B cell (primary cell): ENCODE data around the gene LATS1. TPM values are rescaled to one million over a fixed set of nuclear protein-coding genes. Genes with fewer than 3 reads are reported as not detected.

Source experiments
- ATAC-seq: fragments of 200-7000 bp; cut with Tn5 transposase; one replicate; pipeline ENCODE4 v1.10.0; 2021; ENCODE audit warnings: low read depth, mild to moderate bottlenecking, moderate number of reproducible peaks, moderate library complexity
- CTCF ChIA-PET: fragments of 350-600 bp; sonication (Branson Sonifier 250); formaldehyde crosslinking; loops from one replicate; lab custom pipeline; 2021; ENCODE audit warnings: antibody characterized with exemption, inconsistent platforms; lab: Charles Lee
- POLR2A ChIA-PET: fragments of 350-600 bp; sonication (Branson Sonifier 250); formaldehyde crosslinking; loops from one replicate; lab custom pipeline; 2021; ENCODE audit warnings: antibody characterized with exemption; lab: Charles Lee
- DNase-seq: peaks from one replicate; pipeline ENCODE4 v3.0.0; 2013
- H2AFZ ChIP-seq: 2 replicates; pipeline ENCODE4 v1.6.1; 2012; ENCODE audit warnings: mild to moderate bottlenecking, low read depth, low read length; ENCODE audit not compliant: insufficient read depth, poor library complexity, severe bottlenecking
- H3K27ac ChIP-seq, 2 donors: 1 replicate in 1 of 2; 2 replicates in 1 of 2; pipeline ENCODE4 v1.5.1; 2012 to 2013; ENCODE audit warnings: low read length in 2 of 2, mild to moderate bottlenecking in 2 of 2, moderate library complexity in 1 of 2
- H3K27me3 ChIP-seq, 4 experiments: fragments of 200-600 bp in 1 of 4; sonication (generic) in 1 of 4; replicated peaks in 1 of 4; 1 replicate in 2 of 4; 2 replicates in 2 of 4; pipeline versions ENCODE4 v1.6.1 to v1.7.0; 2013 to 2016; ENCODE audit warnings: low read length in 3 of 4, mild to moderate bottlenecking in 2 of 4, mixed read lengths in 1 of 4, moderate library complexity in 1 of 4; ENCODE audit not compliant: insufficient read depth in 4 of 4, control insufficient read depth in 3 of 4; ENCODE audit errors: control extremely low read depth in 1 of 4
- H3K36me3 ChIP-seq, 2 experiments: replicated peaks in 1 of 2; 1 replicate in 1 of 2; 2 replicates in 1 of 2; pipeline versions ENCODE4 v1.6.1 to v1.7.1; 2013; ENCODE audit warnings: low read length in 1 of 2; ENCODE audit not compliant: insufficient read depth in 2 of 2, control insufficient read depth in 1 of 2; ENCODE audit errors: control extremely low read depth in 1 of 2, extremely low read depth in 1 of 2
- H3K4me1 ChIP-seq, 2 donors: fragments of 200-600 bp in 1 of 2; sonication (generic) in 1 of 2; 1 replicate in 1 of 2; 2 replicates in 1 of 2; pipeline versions ENCODE4 v1.5.1 to v1.6.1; 2013 to 2017; ENCODE audit warnings: low read length in 2 of 2; ENCODE audit not compliant: control insufficient read depth in 2 of 2, insufficient read depth in 2 of 2
- H3K4me2 ChIP-seq: replicated peaks from 2 replicates; pipeline ENCODE3; 2012; ENCODE audit warnings: mild to moderate bottlenecking, low read depth, low read length; ENCODE audit not compliant: poor library complexity, severe bottlenecking
- H3K4me3 ChIP-seq, 5 experiments: fragments of 200-600 bp in 1 of 5; sonication (generic) in 1 of 5; 1 replicate in 3 of 5; 2 replicates in 2 of 5; pipeline versions ENCODE4 v1.5.1 to v1.7.0; 2011 to 2016; ENCODE audit warnings: low read length in 4 of 5, mild to moderate bottlenecking in 4 of 5, low read depth in 2 of 5, control low read depth in 1 of 5, moderate library complexity in 1 of 5; ENCODE audit not compliant: insufficient read depth in 1 of 5; ENCODE audit errors: control extremely low read depth in 1 of 5, extremely low read depth in 1 of 5
- H3K79me2 ChIP-seq: fragments of 200-600 bp; sonication (generic); one replicate; pipeline ENCODE4 v1.6.0; 2016; ENCODE audit warnings: low read length; ENCODE audit not compliant: control insufficient read depth, insufficient read depth
- H3K9ac ChIP-seq: fragments of 200-600 bp; sonication (generic); 2 replicates; pipeline ENCODE4 v1.6.1; 2017; ENCODE audit warnings: mild to moderate bottlenecking, low read length, moderate library complexity
- H3K9me3 ChIP-seq, 3 donors: one replicate each; pipeline versions ENCODE4 v1.6.1 to v1.7.1; 2013; ENCODE audit warnings: low read length in 2 of 3; ENCODE audit not compliant: control insufficient read depth in 2 of 3, insufficient read depth in 1 of 3; ENCODE audit errors: control extremely low read depth in 1 of 3
- H4K20me1 ChIP-seq: 2 replicates; pipeline ENCODE4 v1.6.0; 2012; ENCODE audit warnings: mild to moderate bottlenecking, low read length; ENCODE audit not compliant: insufficient read depth, control insufficient read depth, poor library complexity, severe bottlenecking
- H3K27ac Mint-ChIP-seq: one replicate; pipeline ENCODE4 v1.8.0; 2021; ENCODE audit warnings: mixed read lengths
- H3K27me3 Mint-ChIP-seq: one replicate; pipeline ENCODE4 v1.8.0; 2021; ENCODE audit warnings: mixed read lengths
- H3K4me1 Mint-ChIP-seq: one replicate; pipeline ENCODE4 v1.8.0; 2021; ENCODE audit warnings: mixed read lengths
- H3K4me3 Mint-ChIP-seq: one replicate; pipeline ENCODE4 v1.8.0; 2021; ENCODE audit warnings: mixed read lengths
- H3K9me3 Mint-ChIP-seq: one replicate; pipeline ENCODE4 v1.8.0; 2022; ENCODE audit warnings: mixed read lengths; ENCODE audit not compliant: insufficient read depth
- CTCF ChIP-seq: fragments of 200-600 bp; IDR thresholded peaks from one replicate; pipeline ENCODE4 v1.8.0; 2022; ENCODE audit warnings: antibody characterized with exemption, mild to moderate bottlenecking
- EZH2 ChIP-seq: IDR thresholded peaks from 2 replicates; pipeline ENCODE4 v1.6.1; 2012; ENCODE audit warnings: borderline replicate concordance, low read depth, mild to moderate bottlenecking, moderate library complexity, low read length; ENCODE audit not compliant: insufficient read depth, poor library complexity, severe bottlenecking
- WGBS: methylation state at CpG from one replicate; pipeline ENCODE4 v1.1.5; 2013; ENCODE audit warnings: missing lambda C conversion rate; ENCODE audit not compliant: insufficient coverage; 5-methylcytosine and 5-hydroxymethylcytosine counted together
- intact Hi-C: fragments of 100-400 bp; cut with micrococcal nuclease; formaldehyde crosslinking; loops from one replicate; pipeline ENCODE4 v1.10.0; 2022
- polyA plus RNA-seq: library from polyadenylated mRNA; depleted of rRNA; stranded (reverse); fragments of >200 nt; gene quantifications from 2 replicates; pipeline ENCODE4 v1.2.3, GENCODE V29; 2012
- total RNA-seq, 2 donors: library from RNA; stranded (reverse); fragments of 120-200 nt in 1 of 2; gene quantifications; 1 replicate in 1 of 2; 2 replicates in 1 of 2; pipeline versions ENCODE4 v1.2.3 to v1.2.4, GENCODE V29; 2013 to 2022

Gene LATS1
- total and polyA plus RNA-seq, 2 donors (not counting 1 experiment from before 2014, with no cell fraction given), result 11.6 to 48.0 TPM

DNA sequence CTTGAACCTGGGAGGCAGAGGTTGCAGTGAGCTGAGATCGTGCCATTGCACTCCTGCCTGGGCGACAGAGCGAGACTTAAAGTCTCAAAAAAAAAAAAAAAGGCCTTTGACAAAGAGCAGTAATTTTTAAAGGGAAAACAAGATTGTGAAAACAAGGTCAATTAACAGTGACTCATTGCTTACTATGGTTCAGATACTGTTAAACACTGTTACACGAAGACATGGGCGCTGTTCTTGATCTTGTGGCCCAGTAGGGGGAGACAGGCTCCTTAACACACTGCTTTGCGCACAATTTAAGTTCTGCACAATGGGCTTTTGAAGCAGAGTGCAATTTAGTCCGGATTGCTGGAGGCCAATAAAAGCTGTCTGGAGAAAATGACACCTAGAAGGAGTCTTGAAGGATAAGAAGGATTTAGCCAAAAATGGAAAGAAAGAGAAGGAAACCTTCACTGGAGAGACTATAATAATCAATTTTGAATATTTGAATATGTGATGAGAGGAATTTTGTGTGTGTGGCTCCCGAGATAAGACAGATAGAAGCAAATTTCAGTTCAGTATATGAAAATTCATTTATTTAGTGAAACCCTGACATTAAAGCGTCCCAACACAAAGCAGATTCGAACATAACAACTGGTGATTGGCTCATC, 6.0 kb upstream of the LATS1 start:
- no peak overlapping the region for H3K27ac Mint-ChIP-seq
- Histone ChIP-seq H3K27me3 (no peaks in the 10 kb centered on the region), H4K20me1 (no peaks in the 10 kb centered on the region), H3K36me3 (peaks cover 5 to 21% of the 10 kb centered on the region in 2 experiments), H3K9me3 (no peaks in the 10 kb centered on the region), H3K4me3 (no peak overlapping the region), H2AFZ (no peak overlapping the region), H3K9ac (no peak overlapping the region), H3K4me2 (no peak overlapping the region), H3K4me1 (peaks cover 8 to 10% of the 10 kb centered on the region in 2 donors), H3K27ac (no peak overlapping the region), H3K79me2 (no peaks in the 10 kb centered on the region)
- H3K4me1 Mint-ChIP-seq, result peaks cover 8% of the 10 kb centered on the region
- intact Hi-C loops, result loop anchor here (1.0 kb wide), 1 partner anchor 202 kb away; no protein-coding TSS in a partner anchor
- TF ChIP-seq CTCF (peak; percentile 73), EZH2 (no peak)
- POLR2A ChIA-PET, result no interaction called here
- no peaks in the 10 kb centered on the region for H3K27me3 Mint-ChIP-seq
- DNase-seq, result peak; percentile 53
- WGBS, result 78% methylated on average over 6 of the region's 10 CpGs
- H3K4me3 Mint-ChIP-seq, result no peak overlapping the region
- no peaks in the 10 kb centered on the region for H3K9me3 Mint-ChIP-seq
- CTCF ChIA-PET, result interaction anchor here (0.7 to 1.4 kb wide), 4 partner anchors 11 to 1123 kb away, joined by 3 to 5 read pairs (median 3); no protein-coding TSS in a partner anchor
- ATAC-seq, result peak; percentile 75

GRCh38 chr6:149723262-149723661, 5.4 kb upstream of the LATS1 start:
- Mint-ChIP-seq H3K4me1 (peaks cover 6% of the 10 kb centered on the region), H3K9me3 (no peaks in the 10 kb centered on the region), H3K27me3 (no peaks in the 10 kb centered on the region), H3K4me3 (no peak overlapping the region), H3K27ac (no peak overlapping the region)
- peaks cover 9% of the 10 kb centered on the region in 2 donors for H3K4me1 ChIP-seq
- no peak overlapping the region for H3K9ac ChIP-seq
- no peak overlapping the region for H3K27ac ChIP-seq
- no peak overlapping the region for H3K4me2 ChIP-seq
- peaks cover 5% of the 10 kb centered on the region for H3K79me2 ChIP-seq
- intact Hi-C loops, result no loop called here
- no peak overlapping the region for H2AFZ ChIP-seq
- H3K36me3 ChIP-seq, result peaks cover 5 to 16% of the 10 kb centered on the region in 2 experiments
- TF ChIP-seq EZH2, result no peak
- no peak for TF ChIP-seq CTCF
- POLR2A ChIA-PET, result no interaction called here
- no peaks in the 10 kb centered on the region for H4K20me1 ChIP-seq
- H3K4me3 ChIP-seq, result no peak overlapping the region
- ATAC-seq, result no peak
- H3K27me3 ChIP-seq, result no peaks in the 10 kb centered on the region
- CTCF ChIA-PET, result interaction anchor here (0.7 to 1.4 kb wide), 4 partner anchors 12 to 1124 kb away, joined by 3 to 5 read pairs (median 3); no protein-coding TSS in a partner anchor
- H3K9me3 ChIP-seq, result no peaks in the 10 kb centered on the region
- 100% methylated on average over 3 of the region's 4 CpGs for WGBS
- no peak for DNase-seq
